H1 (cell line): ENCODE data around the gene GRXCR2. TPM values are rescaled to one million over a fixed set of nuclear protein-coding genes. Genes with fewer than 3 reads are reported as not detected.

Experiments used
- CTCF ChIA-PET: fragments of 300-600 bp; sonication (Branson Sonifier 250); formaldehyde crosslinking; loops from one replicate; lab custom pipeline; 2021; ENCODE audit not compliant: partially characterized antibody; lab: Charles Lee
- POLR2A ChIA-PET: fragments of 300-600 bp; sonication (Branson Sonifier 250); formaldehyde crosslinking; loops from one replicate; lab custom pipeline; 2021; ENCODE audit warnings: inconsistent platforms; ENCODE audit not compliant: partially characterized antibody; lab: Charles Lee
- DNase-seq, 2 experiments: peaks; one replicate each; pipeline versions ENCODE4 v3.0.0 to v3.0.0-alpha.2; 2010 to 2022; ENCODE audit warnings: low spot score in 2 of 2, low read depth in 1 of 2, mixed read lengths in 1 of 2
- FAIRE-seq: peaks from 2 replicates; lab custom pipeline; 2011; peaks lifted over from hg19 to GRCh38; lab: Jason Lieb, UNC
- H2AFZ ChIP-seq: 2 replicates; pipeline ENCODE4 v1.8.1; 2012; ENCODE audit warnings: low read length, inconsistent platforms
- H2AK5ac ChIP-seq: 2 replicates; pipeline ENCODE4 v1.6.1; 2013; ENCODE audit warnings: low read depth, low read length
- H2BK120ac ChIP-seq: replicated peaks from 2 replicates; pipeline ENCODE3; 2013; ENCODE audit warnings: low read depth, low read length, inconsistent platforms
- H2BK12ac ChIP-seq: 2 replicates; pipeline ENCODE4 v1.6.1; 2013; ENCODE audit warnings: low read depth, low read length
- H2BK15ac ChIP-seq: 2 replicates; pipeline ENCODE4 v1.6.1; 2013; ENCODE audit warnings: low read length
- H2BK20ac ChIP-seq: 2 replicates; pipeline ENCODE4 v1.6.1; 2013; ENCODE audit warnings: low read length
- H2BK5ac ChIP-seq: 2 replicates; pipeline ENCODE4 v1.6.1; 2013; ENCODE audit warnings: low read depth, low read length
- H3K14ac ChIP-seq: 2 replicates; pipeline ENCODE4 v1.6.1; 2013; ENCODE audit warnings: inconsistent platforms; ENCODE audit not compliant: insufficient read length
- H3K18ac ChIP-seq: 2 replicates; pipeline ENCODE4 v1.6.1; 2013; ENCODE audit warnings: low read length; ENCODE audit errors: extremely low read depth
- H3K23ac ChIP-seq: 2 replicates; pipeline ENCODE4 v1.6.1; 2013; ENCODE audit warnings: inconsistent platforms; ENCODE audit not compliant: insufficient read length
- H3K23me2 ChIP-seq: 2 replicates; pipeline ENCODE4 v1.6.1; 2013; ENCODE audit warnings: low read depth, low read length
- H3K27ac ChIP-seq: 2 replicates; pipeline ENCODE4 v1.6.1; 2011; ENCODE audit warnings: low read depth, low read length, inconsistent platforms
- H3K27me3 ChIP-seq, 4 experiments: replicated peaks in 1 of 4; 1 replicate in 1 of 4; 2 replicates in 3 of 4; pipeline versions ENCODE4 v1.6.1 to v1.8.1; 2011 to 2013; ENCODE audit warnings: low read length in 3 of 4, mild to moderate bottlenecking in 3 of 4, inconsistent platforms in 2 of 4, mixed read lengths in 2 of 4, moderate library complexity in 1 of 4; ENCODE audit not compliant: control insufficient read depth in 3 of 4, insufficient read depth in 3 of 4; ENCODE audit errors: extremely low read depth in 1 of 4
- H3K36me3 ChIP-seq, 4 experiments: 2 replicates each; pipeline versions ENCODE4 v1.6.1 to v1.8.1; 2011 to 2013; ENCODE audit warnings: mild to moderate bottlenecking in 4 of 4, low read length in 3 of 4, moderate library complexity in 2 of 4, control low read depth in 1 of 4, inconsistent platforms in 1 of 4; ENCODE audit not compliant: insufficient read depth in 4 of 4, control insufficient read depth in 2 of 4
- H3K4ac ChIP-seq: replicated peaks from 2 replicates; pipeline ENCODE3; 2013; ENCODE audit warnings: low read length, low read depth, mixed read lengths, inconsistent platforms; ENCODE audit not compliant: insufficient read length
- H3K4me1 ChIP-seq, 4 experiments: replicated peaks in 1 of 4; 1 replicate in 1 of 4; 2 replicates in 3 of 4; pipeline versions ENCODE4 v1.6.1 to v1.8.1; 2011 to 2013; ENCODE audit warnings: low read length in 3 of 4, inconsistent platforms in 2 of 4, mixed read lengths in 1 of 4; ENCODE audit not compliant: insufficient read depth in 4 of 4, control insufficient read depth in 3 of 4
- H3K4me2 ChIP-seq, 2 experiments: 2 replicates each; pipeline versions ENCODE4 v1.6.1 to v1.8.1; 2011 to 2013; ENCODE audit warnings: low read depth in 2 of 2, low read length in 2 of 2, control low read depth in 1 of 2, inconsistent platforms in 1 of 2, mild to moderate bottlenecking in 1 of 2; ENCODE audit not compliant: insufficient read depth in 1 of 2
- H3K4me3 ChIP-seq, 4 experiments: fragments of 200-600, 300-600 bp in 1 of 4; sonication (generic), shearing (Covaris generic), sonication (Bioruptor Twin) in 1 of 4; 2 replicates each; pipeline versions ENCODE4 v1.5.1 to v1.8.1; 2011 to 2016; ENCODE audit warnings: low read length in 4 of 4, low read depth in 3 of 4, control low read depth in 2 of 4, inconsistent platforms in 2 of 4, mild to moderate bottlenecking in 2 of 4, mixed read lengths in 1 of 4, moderate library complexity in 1 of 4; ENCODE audit not compliant: insufficient read depth in 2 of 4; ENCODE audit errors: extremely low read depth in 1 of 4
- H3K56ac ChIP-seq: replicated peaks from 2 replicates; pipeline ENCODE3; 2013; ENCODE audit warnings: low read depth, mild to moderate bottlenecking, mixed read lengths, low read length, inconsistent platforms; ENCODE audit not compliant: insufficient read length
- H3K79me1 ChIP-seq: 2 replicates; pipeline ENCODE4 v1.6.1; 2013; ENCODE audit warnings: low read depth, low read length, control low read depth
- H3K79me2 ChIP-seq, 2 experiments: 2 replicates each; pipeline versions ENCODE4 v1.6.1 to v1.8.1; 2012 to 2013; ENCODE audit warnings: low read length in 2 of 2, mild to moderate bottlenecking in 2 of 2, inconsistent platforms in 1 of 2; ENCODE audit not compliant: insufficient read depth in 2 of 2, control insufficient read depth in 1 of 2
- H3K9ac ChIP-seq, 4 experiments: replicated peaks in 1 of 4; 1 replicate in 1 of 4; 2 replicates in 3 of 4; pipeline versions ENCODE4 v1.6.1 to v1.8.1; 2011 to 2013; ENCODE audit warnings: low read depth in 3 of 4, low read length in 3 of 4, control low read depth in 2 of 4, mild to moderate bottlenecking in 2 of 4, moderate library complexity in 2 of 4, inconsistent platforms in 1 of 4; ENCODE audit errors: extremely low read depth in 1 of 4
- H3K9me3 ChIP-seq, 2 experiments: 2 replicates each; pipeline versions ENCODE4 v1.6.1 to v1.8.1; 2012 to 2013; ENCODE audit warnings: mild to moderate bottlenecking in 2 of 2, moderate library complexity in 2 of 2, control low read depth in 1 of 2, inconsistent platforms in 1 of 2, low read depth in 1 of 2, low read length in 1 of 2, mixed read lengths in 1 of 2; ENCODE audit not compliant: insufficient read depth in 2 of 2
- H4K20me1 ChIP-seq, 2 experiments: replicated peaks in 1 of 2; 2 replicates each; pipeline versions ENCODE3 to v1.8.1; 2011 to 2013; ENCODE audit warnings: inconsistent platforms in 2 of 2, low read length in 2 of 2, mild to moderate bottlenecking in 1 of 2; ENCODE audit not compliant: insufficient read depth in 2 of 2, control insufficient read depth in 1 of 2
- H4K5ac ChIP-seq: 2 replicates; pipeline ENCODE4 v1.6.1; 2013; ENCODE audit warnings: low read length, low read depth, mixed read lengths, inconsistent platforms; ENCODE audit not compliant: insufficient read length
- H4K8ac ChIP-seq: 2 replicates; pipeline ENCODE4 v1.8.0; 2013; ENCODE audit warnings: mild to moderate bottlenecking, moderate library complexity, low read length, inconsistent platforms; ENCODE audit not compliant: insufficient read depth; ENCODE audit errors: extremely low read depth
- H4K91ac ChIP-seq: replicated peaks from 2 replicates; pipeline ENCODE3; 2013; ENCODE audit warnings: low read length, mixed read lengths, inconsistent platforms; ENCODE audit not compliant: insufficient read length
- BCL11A ChIP-seq, 2 experiments: IDR thresholded peaks; one replicate each; pipeline ENCODE4 v1.6.1; 2011; ENCODE audit warnings: low read depth in 2 of 2, low read length in 2 of 2, mild to moderate bottlenecking in 2 of 2
- CBX5 ChIP-seq: fragments of 300-800, 300-1000 bp; sonication (generic); IDR thresholded peaks from 2 replicates; pipeline ENCODE4 v1.7.1; 2016; ENCODE audit warnings: antibody characterized with exemption, low read length, low read depth
- CBX8 ChIP-seq: fragments of 300-800, 300-1000 bp; sonication (generic); IDR thresholded peaks from 2 replicates; pipeline ENCODE4 v1.7.1; 2016; ENCODE audit warnings: low read depth, low read length, borderline replicate concordance
- CREB1 ChIP-seq: IDR thresholded peaks from 2 replicates; pipeline ENCODE4 v1.6.1; 2012; ENCODE audit warnings: inconsistent platforms
- E2F6 ChIP-seq: IDR thresholded peaks from 2 replicates; pipeline ENCODE4 v1.6.1; 2012; ENCODE audit warnings: inconsistent platforms
- HDAC2 ChIP-seq, 2 experiments: fragments of 300-600 bp in 1 of 2; sonication (generic) in 1 of 2; IDR thresholded peaks; 2 replicates each; pipeline ENCODE4 v1.6.1; 2011 to 2012; ENCODE audit warnings: low read depth in 2 of 2, low read length in 2 of 2, mild to moderate bottlenecking in 2 of 2, moderate library complexity in 2 of 2, borderline replicate concordance in 1 of 2, inconsistent platforms in 1 of 2
- PHF8 ChIP-seq: fragments of 200-600 bp; sonication (generic); conservative IDR thresholded peaks from 2 replicates; pipeline ENCODE4 v1.7.1; 2012; ENCODE audit warnings: low read depth, mild to moderate bottlenecking, inconsistent platforms, low read length, moderate library complexity
- RAD21 ChIP-seq, 2 experiments: IDR thresholded peaks in 1 of 2; conservative IDR thresholded peaks in 1 of 2; 2 replicates each; pipeline ENCODE4 v1.6.1; 2011; ENCODE audit warnings: low read depth in 2 of 2, low read length in 2 of 2, improper control_type of control experiment in 1 of 2, inconsistent platforms in 1 of 2, mild to moderate bottlenecking in 1 of 2, moderate library complexity in 1 of 2
- SAP30 ChIP-seq: fragments of 300-600 bp; sonication (generic); IDR thresholded peaks from 2 replicates; pipeline ENCODE4 v1.7.1; 2012; ENCODE audit warnings: low read length, moderate library complexity, mild to moderate bottlenecking, inconsistent platforms; ENCODE audit not compliant: insufficient read depth, insufficient replicate concordance
- SP4 ChIP-seq: IDR thresholded peaks from 2 replicates; pipeline ENCODE4 v1.6.1; 2012; ENCODE audit warnings: low read length, inconsistent platforms
- WGBS, 2 experiments: shearing (Covaris generic) in 1 of 2; methylation state at CpG; one replicate each; pipeline versions ENCODE4 v1.1.6 to v1.1.7; 2013 to 2015; ENCODE audit warnings: low lambda C conversion rate in 2 of 2, mixed read lengths in 2 of 2, inconsistent platforms in 1 of 2, low coverage in 1 of 2, missing lambda C conversion rate in 1 of 2; ENCODE audit not compliant: insufficient replicate concordance in 2 of 2, insufficient coverage in 1 of 2, insufficient read length in 1 of 2; ENCODE audit errors: extremely low coverage in 1 of 2, missing lambda C conversion rate in 1 of 2; 5-methylcytosine and 5-hydroxymethylcytosine counted together
- polyA plus RNA-seq, 7 experiments: library from polyadenylated mRNA; depleted of rRNA in 3 of 7; stranded (reverse) in 5 of 7; unstranded in 2 of 7; fragments of >200 nt in 5 of 7; fragments of 200-250 nt in 2 of 7; gene quantifications; 1 replicate in 5 of 7; 2 replicates in 1 of 7; 4 replicates in 1 of 7; pipeline versions ENCODE4 v1.2.1 to v1.2.3, GENCODE V29; 2011 to 2013; ENCODE audit warnings: missing spikeins in 2 of 7, mixed read lengths in 2 of 7
- total RNA-seq: library from RNA; stranded (reverse); fragmentation: NEBNext Ultra II Directional; extraction: Animal tissue kit (Norgen Biotek cat#: 25700); gene quantifications from 2 replicates; pipeline ENCODE4 v1.2.1, GENCODE V29; 2021

GRXCR2 gene
- total and polyA plus RNA-seq, 2 of the 8 experiments (the other 6 are each of a cell fraction or from before 2014, with no cell fraction given): not detected

GRCh38 chr5:145921211-145921610 lies 48.4 kb upstream of the GRXCR2 start:
- FAIRE-seq (no peak), DNase-seq (no peak)
- Histone ChIP-seq H3K18ac (no peak overlapping the region), H3K27me3 (no peaks in the 10 kb centered on the region), H2BK15ac (no peak overlapping the region), H2BK12ac (no peak overlapping the region), H3K14ac (peak overlapping the region; percentile 53), H3K9ac (no peak overlapping the region), H4K8ac (no peak overlapping the region), H3K4me1 (peaks cover 0 to 4% (median 4%) of the 10 kb centered on the region in 4 experiments; a peak in 4 of 7 replicates), H2BK20ac (no peak overlapping the region), H3K23ac (no peak overlapping the region), H3K36me3 (no peaks in the 10 kb centered on the region), H3K4me2 (no peak overlapping the region), H3K4me3 (no peak overlapping the region), H3K79me1 (no peaks in the 10 kb centered on the region), H2AK5ac (no peak overlapping the region), H2AFZ (no peak overlapping the region), H3K23me2 (no peaks in the 10 kb centered on the region), H3K79me2 (no peaks in the 10 kb centered on the region), H2BK120ac (no peak overlapping the region), H3K27ac (no peak overlapping the region), H2BK5ac (no peak overlapping the region), H4K91ac (no peak overlapping the region), H3K9me3 (no peaks in the 10 kb centered on the region), H4K20me1 (no peaks in the 10 kb centered on the region), H3K4ac (no peak overlapping the region), H3K56ac (no peak overlapping the region), H4K5ac (no peak overlapping the region)
- POLR2A ChIA-PET: no interaction called here
- 91% methylated on average over 2 of the region's 2 CpGs; no CpG with 5 or more reads in 1 of the 2 experiments for WGBS, 2 experiments
- CTCF ChIA-PET: interaction anchor here (0.8 to 1.9 kb wide), 4 partner anchors 9 to 120 kb away, joined by 3 to 6 read pairs (median 4); no protein-coding TSS in a partner anchor
- TF ChIP-seq SP4: no peak
- no peak for TF ChIP-seq PHF8
- no peak for TF ChIP-seq HDAC2 (IDR thresholded peaks at IDR 0.05; ENCODE audit: borderline replicate concordance in 1 of 2, low read depth in 2 of 2, low read length in 2 of 2)
- no peak for TF ChIP-seq CBX8
- TF ChIP-seq BCL11A (IDR thresholded peaks at IDR 0.05; ENCODE audit: low read depth in 2 of 2, low read length in 2 of 2): no peak
- no peak for TF ChIP-seq SAP30
- TF ChIP-seq CBX5: no peak
- TF ChIP-seq CREB1: no peak
- TF ChIP-seq RAD21 (IDR thresholded peaks at IDR 0.05 in 1 of 2, conservative IDR thresholded peaks at IDR 0.05 in 1 of 2; ENCODE audit: low read depth in 2 of 2, low read length in 2 of 2): no peak
- no peak for TF ChIP-seq E2F6
